HepG2 (cell line): ENCODE data around the gene FJX1. TPM values are rescaled to one million over a fixed set of nuclear protein-coding genes. Genes with fewer than 3 reads are reported as not detected.

ENCODE experiments used
- BRCA1 ChIP-seq: sonication (generic); formaldehyde crosslinking; IDR thresholded peaks from 2 replicates; pipeline ENCODE4 v1.4.0; 2020; ENCODE audit warnings: missing genetic modification reagents
- ELF1 ChIP-seq: sonication (generic); formaldehyde crosslinking; IDR thresholded peaks from 2 replicates; pipeline ENCODE4 v1.4.0; 2020; ENCODE audit warnings: missing genetic modification reagents
- ELF3 ChIP-seq: IDR thresholded peaks from 2 replicates; pipeline ENCODE4 v1.6.1; 2016; ENCODE audit warnings: missing genetic modification reagents, missing compliant biosample characterization
- HBP1 ChIP-seq: IDR thresholded peaks from 2 replicates; pipeline ENCODE4 v1.6.1; 2016; ENCODE audit warnings: low read depth, control low read depth
- HIVEP1 ChIP-seq: sonication (generic); formaldehyde crosslinking; IDR thresholded peaks from 2 replicates; pipeline ENCODE4 v1.4.0; 2020; ENCODE audit warnings: mild to moderate bottlenecking, missing genetic modification reagents
- HNRNPH1 ChIP-seq: fragments of 200-400 bp; formaldehyde crosslinking; optimal IDR thresholded peaks from 2 replicates; pipeline ENCODE3; 2017; ENCODE audit warnings: mild to moderate bottlenecking, low read depth, low read length
- MAZ ChIP-seq, 2 experiments: sonication (generic) in 1 of 2; formaldehyde crosslinking in 1 of 2; IDR thresholded peaks; 2 replicates each; pipeline versions ENCODE4 v1.5.0 to v1.6.1; 2012 to 2020; ENCODE audit warnings: low read depth in 2 of 2, mild to moderate bottlenecking in 2 of 2, borderline replicate concordance in 1 of 2, improper control_type of control experiment in 1 of 2, low read length in 1 of 2, missing genetic modification reagents in 1 of 2, moderate library complexity in 1 of 2
- MIER2 ChIP-seq: IDR thresholded peaks from 2 replicates; pipeline ENCODE4 v1.6.1; 2016; ENCODE audit warnings: missing biosample characterization, missing genetic modification reagents
- MNT ChIP-seq: fragments of 450-650 bp; IDR thresholded peaks from 2 replicates; pipeline ENCODE4 v1.6.1; 2016
- NFIB ChIP-seq: sonication (generic); formaldehyde crosslinking; IDR thresholded peaks from 2 replicates; pipeline ENCODE4 v1.9.0; 2021; ENCODE audit warnings: missing genetic modification reagents, mild to moderate bottlenecking, borderline replicate concordance
- RNF2 ChIP-seq: fragments of 450-650 bp; conservative IDR thresholded peaks from 2 replicates; pipeline ENCODE4 v1.6.1; 2016; ENCODE audit warnings: low read depth
- SCMH1 ChIP-seq: sonication (generic); formaldehyde crosslinking; IDR thresholded peaks from 2 replicates; pipeline ENCODE4 v1.9.0; 2021; ENCODE audit warnings: missing genetic modification reagents, mild to moderate bottlenecking, borderline replicate concordance
- SMC3 ChIP-seq: IDR thresholded peaks from 2 replicates; pipeline ENCODE4 v1.6.1; 2011; ENCODE audit warnings: low read length, improper control_type of control experiment
- SP5 ChIP-seq: IDR thresholded peaks from 2 replicates; pipeline ENCODE4 v1.6.1; 2016; ENCODE audit warnings: low read depth, borderline replicate concordance
- SSRP1 ChIP-seq: IDR thresholded peaks from 2 replicates; pipeline ENCODE4 v1.6.1; 2016; ENCODE audit warnings: control low read depth
- THAP8 ChIP-seq: sonication (generic); formaldehyde crosslinking; IDR thresholded peaks from 2 replicates; pipeline ENCODE4 v1.5.1; 2020; ENCODE audit warnings: missing genetic modification reagents, mild to moderate bottlenecking, borderline replicate concordance
- TOE1 ChIP-seq: sonication (generic); formaldehyde crosslinking; IDR thresholded peaks from 2 replicates; pipeline ENCODE4 v1.4.0; 2020; ENCODE audit warnings: mild to moderate bottlenecking, missing genetic modification reagents
- ZBTB21 ChIP-seq: sonication (generic); formaldehyde crosslinking; IDR thresholded peaks from 2 replicates; pipeline ENCODE4 v1.4.0; 2020; ENCODE audit warnings: missing genetic modification reagents
- ZNF382 ChIP-seq: sonication (generic); formaldehyde crosslinking; IDR thresholded peaks from 2 replicates; pipeline ENCODE4 v1.5.0; 2020; ENCODE audit warnings: missing genetic modification reagents, mild to moderate bottlenecking, borderline replicate concordance
- ZNF446 ChIP-seq: sonication (generic); formaldehyde crosslinking; IDR thresholded peaks from 2 replicates; pipeline ENCODE4 v1.5.0; 2020; ENCODE audit warnings: mild to moderate bottlenecking, missing genetic modification reagents
- ZNF550 ChIP-seq: sonication (generic); formaldehyde crosslinking; IDR thresholded peaks from 2 replicates; pipeline ENCODE4 v1.4.0; 2020; ENCODE audit warnings: mild to moderate bottlenecking, missing genetic modification reagents, borderline replicate concordance
- ZNF562 ChIP-seq: sonication (generic); formaldehyde crosslinking; IDR thresholded peaks from 2 replicates; pipeline ENCODE4 v1.8.0; 2022; ENCODE audit warnings: missing genetic modification reagents, borderline replicate concordance
- ZNF605 ChIP-seq: sonication (generic); formaldehyde crosslinking; IDR thresholded peaks from 2 replicates; pipeline ENCODE4 v1.8.0; 2022; ENCODE audit warnings: mild to moderate bottlenecking, missing genetic modification reagents
- ZNF766 ChIP-seq: sonication (generic); formaldehyde crosslinking; IDR thresholded peaks from 2 replicates; pipeline ENCODE4 v1.5.0; 2020; ENCODE audit warnings: missing genetic modification reagents, borderline replicate concordance
- ZNF841 ChIP-seq: sonication (generic); formaldehyde crosslinking; IDR thresholded peaks from 2 replicates; pipeline ENCODE4 v1.8.1; 2023; ENCODE audit warnings: missing genetic modification reagents, borderline replicate concordance
- polyA plus RNA-seq, 8 experiments: library from polyadenylated mRNA; depleted of rRNA in 3 of 8; stranded (reverse) in 7 of 8; unstranded in 1 of 8; fragments of >200 nt; fragmentation: Illumina TruSeq in 4 of 8; extraction: Trizol in 4 of 8; gene quantifications; 2 replicates each; pipeline versions ENCODE4 v1.2.1 to v1.2.3, GENCODE V29; 2011 to 2016; ENCODE audit warnings: low read depth in 4 of 8, missing spikeins in 1 of 8, mixed read lengths in 1 of 8; ENCODE audit not compliant: insufficient read depth in 1 of 8
- total RNA-seq, 5 experiments: library from RNA; depleted of rRNA; stranded (reverse); fragments of >200 nt; fragmentation: Illumina TruSeq; extraction: Trizol; gene quantifications; 2 replicates each; pipeline ENCODE4 v1.2.3, GENCODE V29; 2016; ENCODE audit warnings: low read depth in 1 of 5
- TF ChIP-seq, protein P1 (sequence below): sonication (generic); formaldehyde crosslinking; IDR thresholded peaks from 2 replicates; pipeline ENCODE4 v1.8.0; 2022; ENCODE audit warnings: mild to moderate bottlenecking, missing genetic modification reagents
- TF ChIP-seq, protein P2 (sequence below): sonication (generic); formaldehyde crosslinking; IDR thresholded peaks from 2 replicates; pipeline ENCODE4 v1.4.0; 2020; ENCODE audit warnings: mild to moderate bottlenecking, missing genetic modification reagents

Gene FJX1
- total and polyA plus RNA-seq, 2 of the 13 experiments (the other 11 are each of a cell fraction or from before 2014, with no cell fraction given): 0.40 to 0.82 TPM

DNA sequence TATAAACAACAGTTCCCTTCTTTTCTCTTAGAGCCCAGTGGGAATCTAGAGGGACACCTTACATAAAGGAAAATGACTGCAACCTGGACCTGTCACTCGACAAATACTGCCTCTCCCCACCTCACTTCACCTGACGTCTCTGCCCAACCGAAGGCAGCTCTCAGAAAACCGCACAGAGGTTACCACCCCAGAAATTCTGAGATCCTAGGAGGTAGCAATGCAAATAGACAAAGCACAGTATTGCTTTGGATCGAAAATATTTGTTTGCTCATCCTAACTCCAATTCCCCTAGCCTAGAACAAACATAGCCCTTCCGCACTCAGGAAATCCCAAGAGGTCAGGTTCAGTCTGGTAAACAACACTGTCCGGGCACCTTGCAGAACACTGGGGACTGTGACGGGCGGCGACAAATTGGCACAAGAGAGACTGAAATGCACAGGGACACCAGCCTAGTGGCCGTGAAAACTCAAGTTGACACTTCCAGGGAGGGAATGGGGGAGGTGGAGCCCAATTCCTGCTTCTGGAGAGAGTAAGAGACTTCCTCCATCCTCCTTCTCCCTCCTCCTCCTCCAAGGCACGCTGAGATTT lies 43.9 kb downstream of the FJX1 start (continued):
- TF ChIP-seq, protein P1, sequence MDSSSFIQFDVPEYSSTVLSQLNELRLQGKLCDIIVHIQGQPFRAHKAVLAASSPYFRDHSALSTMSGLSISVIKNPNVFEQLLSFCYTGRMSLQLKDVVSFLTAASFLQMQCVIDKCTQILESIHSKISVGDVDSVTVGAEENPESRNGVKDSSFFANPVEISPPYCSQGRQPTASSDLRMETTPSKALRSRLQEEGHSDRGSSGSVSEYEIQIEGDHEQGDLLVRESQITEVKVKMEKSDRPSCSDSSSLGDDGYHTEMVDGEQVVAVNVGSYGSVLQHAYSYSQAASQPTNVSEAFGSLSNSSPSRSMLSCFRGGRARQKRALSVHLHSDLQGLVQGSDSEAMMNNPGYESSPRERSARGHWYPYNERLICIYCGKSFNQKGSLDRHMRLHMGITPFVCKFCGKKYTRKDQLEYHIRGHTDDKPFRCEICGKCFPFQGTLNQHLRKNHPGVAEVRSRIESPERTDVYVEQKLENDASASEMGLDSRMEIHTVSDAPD: 0 out of 2 replicates have a peak, but pooled peaks have one; percentile 46
- TF ChIP-seq MIER2 (CRISPR knock-in tag) (no peak), HNRNPH1 (no peak), BRCA1 (CRISPR knock-in tag) (no peak), ELF1 (peak; percentile 65), THAP8 (CRISPR knock-in tag) (no peak), RNF2 (no peak), ZNF766 (no peak; the same call in 1 of the 2 replicates), ZNF562 (CRISPR knock-in tag) (no peak), ZBTB21 (CRISPR knock-in tag) (no peak), HIVEP1 (CRISPR knock-in tag) (peak; percentile 89), MNT (no peak), ZNF382 (CRISPR knock-in tag) (no peak), ELF3 (peak; percentile 27; the same call in 1 of the 2 replicates), SCMH1 (CRISPR knock-in tag) (no peak), ZNF446 (CRISPR knock-in tag) (no peak), HBP1 (CRISPR knock-in tag) (no peak), ZNF550 (no peak), SSRP1 (CRISPR knock-in tag) (no peak), SMC3 (no peak), TOE1 (CRISPR knock-in tag) (no peak), ZNF605 (CRISPR knock-in tag) (no peak; the same call in 1 of the 2 replicates), SP5 (CRISPR knock-in tag) (peak; percentile 61), NFIB (CRISPR knock-in tag) (no peak), ZNF841 (CRISPR knock-in tag) (no peak; the same call in 1 of the 2 replicates), MAZ (IDR thresholded peaks at IDR 0.05; ENCODE audit: borderline replicate concordance, low read depth, low read length) (no peak), MAZ (CRISPR knock-in tag; IDR thresholded peaks at IDR 0.05; ENCODE audit: low read depth) (no peak)
- TF ChIP-seq, protein P2, sequence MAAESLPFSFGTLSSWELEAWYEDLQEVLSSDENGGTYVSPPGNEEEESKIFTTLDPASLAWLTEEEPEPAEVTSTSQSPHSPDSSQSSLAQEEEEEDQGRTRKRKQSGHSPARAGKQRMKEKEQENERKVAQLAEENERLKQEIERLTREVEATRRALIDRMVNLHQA: no peak
